ENCODE measurements around the gene GALP.
A peak's percentile ranks its signal among the peaks of the same experiment; 100 is the strongest.
"Not testable (repeated sequence)": the region's sequence is repeated elsewhere in the genome, so short reads cannot be mapped to it uniquely, and the experiment has no call there.

Gene GALP

GRCh38 chr19:56199687-56200086, 23.9 kb downstream of the GALP start:
- Histone ChIP-seq H3K9ac (ENCODE audit: low read depth, low read length) (no peak overlapping the region), H3K27me3 (ENCODE audit: control insufficient read depth, insufficient read depth, low read length) (no peaks in the 10 kb centered on the region), H3K4me3 (ENCODE audit: low read depth, low read length) (no peak overlapping the region), H3K4me1 (ENCODE audit: control insufficient read depth, insufficient read depth, low read length) (peaks cover 9% of the 10 kb centered on the region), H3K36me3 (ENCODE audit: control insufficient read depth, insufficient read depth, low read length) (no peaks in the 10 kb centered on the region), H3K9me3 (ENCODE audit: control insufficient read depth, insufficient read depth, low read length) (no peaks in the 10 kb centered on the region)

- Histone ChIP-seq H3K36me3 (ENCODE audit: control insufficient read depth, insufficient read depth, low read length) (no peaks in the 10 kb centered on the region), H3K9me3 (ENCODE audit: control insufficient read depth, insufficient read depth, low read length) (no peaks in the 10 kb centered on the region), H3K9ac (ENCODE audit: low read depth, low read length) (no peak within 1 kb of the TSS), H3K4me3 (ENCODE audit: low read depth, low read length) (no peak within 1 kb of the TSS), H3K27me3 (ENCODE audit: control insufficient read depth, insufficient read depth, low read length) (no peaks in the 10 kb centered on the region), H3K4me1 (ENCODE audit: control insufficient read depth, insufficient read depth, low read length) (peaks cover 9% of the 10 kb centered on the region)
Measured at GRCh38 chr19:56201973-56202372, 26.2 kb downstream of the GALP start, which contains the start of gene ZSCAN5C. Gene ZSCAN5C (plus strand): TSS chr19:56202273. CDS start chr19:56205914, 3,641 bp downstream.

GRCh38 chr19:56207581-56207980, 31.8 kb downstream of the GALP start:
- not testable (repeated sequence) for H3K9me3 ChIP-seq (ENCODE audit: control insufficient read depth, insufficient read depth, low read length); H3K36me3 ChIP-seq (ENCODE audit: control insufficient read depth, insufficient read depth, low read length); H3K9ac ChIP-seq (ENCODE audit: low read depth, low read length); H3K4me1 ChIP-seq (ENCODE audit: control insufficient read depth, insufficient read depth, low read length); H3K4me3 ChIP-seq (ENCODE audit: low read depth, low read length); H3K27me3 ChIP-seq (ENCODE audit: control insufficient read depth, insufficient read depth, low read length)

GRCh38 chr19:56209091-56209490, 33.3 kb downstream of the GALP start:
- Histone ChIP-seq H3K27me3 (ENCODE audit: control insufficient read depth, insufficient read depth, low read length) (no peaks in the 10 kb centered on the region), H3K4me1 (ENCODE audit: control insufficient read depth, insufficient read depth, low read length) (no peaks in the 10 kb centered on the region), H3K9me3 (ENCODE audit: control insufficient read depth, insufficient read depth, low read length) (no peaks in the 10 kb centered on the region), H3K36me3 (ENCODE audit: control insufficient read depth, insufficient read depth, low read length) (no peaks in the 10 kb centered on the region), H3K4me3 (ENCODE audit: low read depth, low read length) (no peak overlapping the region), H3K9ac (ENCODE audit: low read depth, low read length) (no peak overlapping the region)

GRCh38 chr19:56210036-56210435, 34.2 kb downstream of the GALP start:
- H3K36me3 ChIP-seq (ENCODE audit: control insufficient read depth, insufficient read depth, low read length); H3K27me3 ChIP-seq (ENCODE audit: control insufficient read depth, insufficient read depth, low read length); H3K9ac ChIP-seq (ENCODE audit: low read depth, low read length); H3K4me3 ChIP-seq (ENCODE audit: low read depth, low read length); H3K9me3 ChIP-seq (ENCODE audit: control insufficient read depth, insufficient read depth, low read length); H3K4me1 ChIP-seq (ENCODE audit: control insufficient read depth, insufficient read depth, low read length): not testable (repeated sequence)

- H3K36me3 ChIP-seq (ENCODE audit: control insufficient read depth, insufficient read depth, low read length) = no peaks in the 10 kb centered on the region
Measured at GRCh38 chr19:56211718-56212117, 35.9 kb downstream of the GALP start.

GRCh38 chr19:56217039-56217949, 41.5 kb downstream of the GALP start:
- peak overlapping the region; percentile 60 for H3K9ac ChIP-seq (ENCODE audit: low read depth, low read length)
- peak overlapping the region; percentile 46 for H3K4me3 ChIP-seq (ENCODE audit: low read depth, low read length)

More at GRCh38 chr19:56211718-56212117, 35.9 kb downstream of the GALP start:
- H3K9me3 ChIP-seq (ENCODE audit: control insufficient read depth, insufficient read depth, low read length) = no peaks in the 10 kb centered on the region
- H3K4me1 ChIP-seq (ENCODE audit: control insufficient read depth, insufficient read depth, low read length) = no peaks in the 10 kb centered on the region
- no peak overlapping the region for H3K9ac ChIP-seq (ENCODE audit: low read depth, low read length)
- H3K27me3 ChIP-seq (ENCODE audit: control insufficient read depth, insufficient read depth, low read length) = no peaks in the 10 kb centered on the region
- no peak overlapping the region for H3K4me3 ChIP-seq (ENCODE audit: low read depth, low read length)

GRCh38 chr19:56218961-56219360, 43.2 kb downstream of the GALP start:
- peaks cover 4% of the 10 kb centered on the region for H3K4me1 ChIP-seq (ENCODE audit: control insufficient read depth, insufficient read depth, low read length)
- H3K27me3 ChIP-seq (ENCODE audit: control insufficient read depth, insufficient read depth, low read length) = no peaks in the 10 kb centered on the region
- no peaks in the 10 kb centered on the region for H3K9me3 ChIP-seq (ENCODE audit: control insufficient read depth, insufficient read depth, low read length)
- H3K4me3 ChIP-seq (ENCODE audit: low read depth, low read length) = no peak overlapping the region
- H3K9ac ChIP-seq (ENCODE audit: low read depth, low read length) = no peak overlapping the region
- no peaks in the 10 kb centered on the region for H3K36me3 ChIP-seq (ENCODE audit: control insufficient read depth, insufficient read depth, low read length)

More at GRCh38 chr19:56217039-56217949, 41.5 kb downstream of the GALP start:
- Histone ChIP-seq H3K36me3 (ENCODE audit: control insufficient read depth, insufficient read depth, low read length) (no peaks in the 10 kb centered on the region), H3K9me3 (ENCODE audit: control insufficient read depth, insufficient read depth, low read length) (no peaks in the 10 kb centered on the region), H3K27me3 (ENCODE audit: control insufficient read depth, insufficient read depth, low read length) (no peaks in the 10 kb centered on the region), H3K4me1 (ENCODE audit: control insufficient read depth, insufficient read depth, low read length) (peaks cover 4% of the 10 kb centered on the region)

- H3K4me3 ChIP-seq (ENCODE audit: low read depth, low read length); H3K27me3 ChIP-seq (ENCODE audit: control insufficient read depth, insufficient read depth, low read length); H3K36me3 ChIP-seq (ENCODE audit: control insufficient read depth, insufficient read depth, low read length); H3K9ac ChIP-seq (ENCODE audit: low read depth, low read length); H3K4me1 ChIP-seq (ENCODE audit: control insufficient read depth, insufficient read depth, low read length); H3K9me3 ChIP-seq (ENCODE audit: control insufficient read depth, insufficient read depth, low read length): not testable (repeated sequence)
Measured at GRCh38 chr19:56221442-56221841, 45.6 kb downstream of the GALP start.

- Histone ChIP-seq H3K4me3 (ENCODE audit: low read depth, low read length) (no peak overlapping the region), H3K36me3 (ENCODE audit: control insufficient read depth, insufficient read depth, low read length) (no peaks in the 10 kb centered on the region), H3K27me3 (ENCODE audit: control insufficient read depth, insufficient read depth, low read length) (no peaks in the 10 kb centered on the region)
Measured at GRCh38 chr19:56221851-56222250, 46.0 kb downstream of the GALP start.

GRCh38 chr19:56222901-56223300, 47.1 kb downstream of the GALP start:
- Histone ChIP-seq H3K4me1 (ENCODE audit: control insufficient read depth, insufficient read depth, low read length) (no peaks in the 10 kb centered on the region), H3K36me3 (ENCODE audit: control insufficient read depth, insufficient read depth, low read length) (no peaks in the 10 kb centered on the region), H3K9ac (ENCODE audit: low read depth, low read length) (no peak overlapping the region), H3K27me3 (ENCODE audit: control insufficient read depth, insufficient read depth, low read length) (no peaks in the 10 kb centered on the region), H3K9me3 (ENCODE audit: control insufficient read depth, insufficient read depth, low read length) (no peaks in the 10 kb centered on the region), H3K4me3 (ENCODE audit: low read depth, low read length) (no peak overlapping the region)

More at GRCh38 chr19:56221851-56222250, 46.0 kb downstream of the GALP start:
- Histone ChIP-seq H3K9me3 (ENCODE audit: control insufficient read depth, insufficient read depth, low read length) (no peaks in the 10 kb centered on the region), H3K4me1 (ENCODE audit: control insufficient read depth, insufficient read depth, low read length) (peaks cover 4% of the 10 kb centered on the region), H3K9ac (ENCODE audit: low read depth, low read length) (no peak overlapping the region)

- no peaks in the 10 kb centered on the region for H3K4me1 ChIP-seq (ENCODE audit: control insufficient read depth, insufficient read depth, low read length)
Measured at GRCh38 chr19:56223481-56223880, 47.7 kb downstream of the GALP start.

More at GRCh38 chr19:56223481-56223880, 47.7 kb downstream of the GALP start:
- no peaks in the 10 kb centered on the region for H3K27me3 ChIP-seq (ENCODE audit: control insufficient read depth, insufficient read depth, low read length)
- H3K9me3 ChIP-seq (ENCODE audit: control insufficient read depth, insufficient read depth, low read length) = no peaks in the 10 kb centered on the region
- H3K36me3 ChIP-seq (ENCODE audit: control insufficient read depth, insufficient read depth, low read length) = no peaks in the 10 kb centered on the region
- H3K9ac ChIP-seq (ENCODE audit: low read depth, low read length) = no peak overlapping the region
- no peak overlapping the region for H3K4me3 ChIP-seq (ENCODE audit: low read depth, low read length)

All from iPS-15b (cell line).